Testis (tissue), 3 donors: ENCODE results near the gene SH3BP1. TPM values are rescaled to one million over a fixed set of nuclear protein-coding genes. Genes with fewer than 3 reads are reported as not detected.

Experiments
- DNase-seq: peaks from one replicate; pipeline ENCODE4 v3.0.0-alpha.2; 2019
- H3K27ac ChIP-seq, 2 donors: fragments of 200-600 bp; sonication (generic); one replicate each; pipeline ENCODE4 v1.5.1; 2019
- H3K27me3 ChIP-seq: fragments of 200-600 bp; sonication (generic); one replicate; pipeline ENCODE4 v1.5.1; 2019
- H3K36me3 ChIP-seq: fragments of 200-600 bp; sonication (generic); one replicate; pipeline ENCODE4 v1.5.1; 2017; ENCODE audit warnings: low read depth; ENCODE audit errors: missing control alignments
- H3K4me1 ChIP-seq: fragments of 200-600 bp; sonication (generic); one replicate; pipeline ENCODE4 v1.5.1; 2019
- H3K4me3 ChIP-seq, 2 donors: fragments of 200-600 bp; sonication (generic); one replicate each; pipeline ENCODE4 v1.5.1; 2017 to 2019
- H3K9me3 ChIP-seq: fragments of 200-600 bp; sonication (generic); one replicate; pipeline ENCODE4 v1.5.1; 2017
- POLR2A ChIP-seq: fragments of 450-650 bp; IDR thresholded peaks from one replicate; pipeline ENCODE4 v1.6.1; 2017; ENCODE audit warnings: antibody characterized with exemption, mild to moderate bottlenecking, moderate library complexity
- WGBS, 2 donors: methylation state at CpG; one replicate each; pipeline ENCODE4 v1.1.5; 2018; 5-methylcytosine and 5-hydroxymethylcytosine counted together
- intact Hi-C: fragments of 100-400 bp; cut with DNase I; formaldehyde crosslinking; loops from one replicate; pipeline ENCODE4 v1.15.1; 2023; ENCODE audit warnings: low total_unique reads
- polyA plus RNA-seq: library from polyadenylated mRNA; stranded (reverse); fragments of 350-450 nt; fragmentation: Illumina TruSeq; extraction: RNeasy Lipid Tissue Mini Kit (QIAGEN cat#74804); gene quantifications from one replicate; pipeline ENCODE4 v1.2.3, GENCODE V29; 2014; ENCODE audit warnings: low read depth, low replicate concordance; ENCODE audit not compliant: insufficient read depth
- total RNA-seq, 2 donors: library from RNA; depleted of rRNA; stranded (reverse); fragments of >200 nt; gene quantifications; one replicate each; pipeline ENCODE4 v1.2.3, GENCODE V29; 2016
- TF ChIP-seq, protein P1 (sequence below), 3 experiments: fragments of 450-650 bp in 2 of 3; fragments of 200-600 bp in 1 of 3; sonication (generic) in 1 of 3; IDR thresholded peaks; one replicate each; pipeline ENCODE4 v1.5.1; 2016 to 2019; ENCODE audit warnings: antibody characterized with exemption in 3 of 3, mild to moderate bottlenecking in 2 of 3, moderate library complexity in 1 of 3

The SH3BP1 gene
- total and polyA plus RNA-seq, 3 donors from 2014 or later, result 11.9 to 23.6 (median 15.7) TPM

DNA sequence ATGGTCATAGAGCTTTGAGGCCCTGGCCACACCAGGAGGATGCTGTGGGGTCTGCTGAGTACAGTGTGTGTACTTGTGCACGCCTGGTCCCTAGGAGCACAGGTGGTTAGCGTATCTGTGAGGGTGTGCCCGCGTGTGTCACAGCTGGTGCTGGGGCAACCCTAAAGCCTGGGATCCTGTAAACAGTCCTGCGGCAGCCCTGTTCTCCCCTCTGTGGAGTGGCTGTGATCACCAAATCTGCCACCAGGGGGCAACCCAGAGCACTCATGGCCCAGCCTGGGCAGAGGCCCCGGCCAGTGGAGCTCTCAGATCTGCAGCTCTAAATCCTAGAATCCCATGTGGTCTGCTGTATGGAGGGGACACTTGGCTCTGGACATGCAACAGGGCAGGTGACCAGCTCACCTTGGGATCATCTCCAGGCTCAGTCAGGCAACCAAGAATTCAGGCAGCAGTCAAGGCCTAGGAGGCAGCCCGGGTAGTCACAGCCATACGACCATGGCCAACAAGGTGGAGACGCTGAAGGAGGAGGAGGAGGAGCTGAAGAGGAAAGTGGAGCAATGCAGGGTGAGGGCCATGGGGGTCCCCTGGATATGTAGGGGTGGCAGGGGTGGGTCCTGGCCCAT, 3.9 kb downstream of the SH3BP1 start:
- intact Hi-C loops, result no loop called here
- 41% methylated on average over 9 of the region's 9 CpGs; no CpG with 5 or more reads in 1 of the 2 donors for WGBS, 2 donors
- peak; percentile 91 for DNase-seq
- Histone ChIP-seq H3K36me3 (no peaks in the 10 kb centered on the region), H3K4me1 (peaks cover 26% of the 10 kb centered on the region), H3K9me3 (no peaks in the 10 kb centered on the region), H3K27ac (no peak overlapping the region), H3K27me3 (no peaks in the 10 kb centered on the region), H3K4me3 (no peak overlapping the region)
- TF ChIP-seq, protein P1, sequence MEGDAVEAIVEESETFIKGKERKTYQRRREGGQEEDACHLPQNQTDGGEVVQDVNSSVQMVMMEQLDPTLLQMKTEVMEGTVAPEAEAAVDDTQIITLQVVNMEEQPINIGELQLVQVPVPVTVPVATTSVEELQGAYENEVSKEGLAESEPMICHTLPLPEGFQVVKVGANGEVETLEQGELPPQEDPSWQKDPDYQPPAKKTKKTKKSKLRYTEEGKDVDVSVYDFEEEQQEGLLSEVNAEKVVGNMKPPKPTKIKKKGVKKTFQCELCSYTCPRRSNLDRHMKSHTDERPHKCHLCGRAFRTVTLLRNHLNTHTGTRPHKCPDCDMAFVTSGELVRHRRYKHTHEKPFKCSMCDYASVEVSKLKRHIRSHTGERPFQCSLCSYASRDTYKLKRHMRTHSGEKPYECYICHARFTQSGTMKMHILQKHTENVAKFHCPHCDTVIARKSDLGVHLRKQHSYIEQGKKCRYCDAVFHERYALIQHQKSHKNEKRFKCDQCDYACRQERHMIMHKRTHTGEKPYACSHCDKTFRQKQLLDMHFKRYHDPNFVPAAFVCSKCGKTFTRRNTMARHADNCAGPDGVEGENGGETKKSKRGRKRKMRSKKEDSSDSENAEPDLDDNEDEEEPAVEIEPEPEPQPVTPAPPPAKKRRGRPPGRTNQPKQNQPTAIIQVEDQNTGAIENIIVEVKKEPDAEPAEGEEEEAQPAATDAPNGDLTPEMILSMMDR (IDR thresholded peaks at IDR 0.05), result peak; percentile 86 to 97 (median 87)
- TF ChIP-seq POLR2A, result no peak

DNA sequence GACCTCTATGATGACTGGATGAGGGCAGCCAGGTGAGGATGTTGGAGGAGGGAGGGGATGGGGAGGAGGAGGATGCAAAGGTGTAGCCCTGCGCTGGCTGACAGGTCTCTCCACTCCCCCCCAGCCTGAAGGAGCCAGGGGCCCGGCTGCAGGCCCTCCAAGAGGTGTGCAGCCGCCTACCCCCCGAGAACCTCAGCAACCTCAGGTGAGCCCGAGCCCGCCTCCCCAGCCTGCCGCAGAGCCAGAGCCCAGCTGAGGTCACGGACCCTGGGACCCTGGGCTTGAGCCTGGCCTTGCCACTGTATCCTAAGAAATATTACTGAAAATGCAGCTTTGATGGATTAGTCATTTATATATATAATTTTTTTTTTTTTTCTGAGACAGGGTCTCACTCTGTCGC, 7.8 kb downstream of the SH3BP1 start:
- 92 to 95% methylated on average over 8 to 9 of the region's 9 CpGs for WGBS, 2 donors
- Histone ChIP-seq H3K4me1 (peaks cover 7% of the 10 kb centered on the region), H3K36me3 (no peaks in the 10 kb centered on the region), H3K9me3 (no peaks in the 10 kb centered on the region), H3K27ac (no peak overlapping the region), H3K4me3 (no peak overlapping the region), H3K27me3 (no peaks in the 10 kb centered on the region)
- DNase-seq, result no peak
- intact Hi-C loops, result no loop called here
- TF ChIP-seq, protein P1 (IDR thresholded peaks at IDR 0.05), result no peak
- TF ChIP-seq POLR2A, result no peak

DNA sequence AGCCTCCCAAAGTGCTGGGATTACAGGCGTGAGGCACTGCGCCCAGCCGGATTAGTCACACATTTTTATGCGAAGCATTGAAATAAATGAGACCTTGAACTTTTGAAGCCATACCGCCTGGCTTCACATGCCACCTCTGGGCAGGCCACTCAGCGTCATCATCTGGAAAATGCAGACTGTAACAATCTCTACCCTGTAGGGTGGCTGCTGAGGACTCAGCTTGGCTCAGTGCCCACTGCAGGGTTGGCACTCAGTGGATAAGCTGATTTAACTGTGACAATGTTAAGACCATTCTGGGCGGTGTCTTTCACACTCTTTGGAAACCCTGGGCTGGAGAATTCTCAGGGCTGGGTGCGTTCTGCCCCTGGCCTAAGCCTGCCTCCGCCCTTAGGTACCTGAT, 8.5 kb downstream of the SH3BP1 start:
- intact Hi-C loops, result no loop called here
- Histone ChIP-seq H3K27me3 (no peaks in the 10 kb centered on the region), H3K4me3 (no peak overlapping the region), H3K36me3 (no peaks in the 10 kb centered on the region), H3K4me1 (peaks cover 7% of the 10 kb centered on the region), H3K9me3 (no peaks in the 10 kb centered on the region), H3K27ac (no peak overlapping the region)
- TF ChIP-seq, protein P1 (IDR thresholded peaks at IDR 0.05), result no peak
- TF ChIP-seq POLR2A, result no peak
- 62 to 86% methylated on average over 7 to 9 of the region's 9 CpGs for WGBS, 2 donors
- peak; percentile 93 for DNase-seq

DNA sequence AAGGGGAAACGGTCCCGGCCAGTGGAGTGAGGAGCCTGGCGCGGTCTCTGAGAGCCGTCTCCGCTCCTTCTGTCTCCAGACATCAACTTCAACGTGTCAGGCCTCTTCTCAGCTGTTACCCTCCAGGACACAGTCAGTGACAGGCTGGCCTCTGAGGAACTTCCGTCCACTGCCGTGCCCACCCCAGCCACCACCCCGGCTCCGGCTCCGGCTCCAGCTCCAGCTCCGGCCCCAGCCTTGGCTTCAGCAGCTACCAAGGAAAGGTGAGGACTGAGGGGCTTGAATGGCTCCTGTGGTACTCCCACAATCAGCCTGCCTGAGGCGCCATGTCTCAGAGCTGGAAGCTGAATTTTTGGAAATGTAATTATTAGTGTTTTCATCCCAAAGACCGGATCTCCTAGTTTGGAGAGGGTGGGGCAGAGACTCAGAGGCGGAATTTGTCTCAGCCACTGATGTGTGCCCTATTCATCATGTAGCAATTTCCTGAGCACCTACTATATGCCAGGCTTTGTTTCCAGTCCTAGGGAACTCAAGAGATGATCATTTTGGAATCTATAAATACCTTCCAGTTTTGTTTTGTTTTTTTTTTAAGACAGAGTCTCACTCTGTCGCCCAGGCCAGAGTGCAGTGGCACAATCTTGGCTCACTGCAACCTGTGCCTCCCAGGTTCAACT, 11.1 kb downstream of the SH3BP1 start:
- TF ChIP-seq, protein P1 (IDR thresholded peaks at IDR 0.05), result no peak
- no peak for TF ChIP-seq POLR2A
- no peaks in the 10 kb centered on the region for H3K9me3 ChIP-seq
- H3K27me3 ChIP-seq, result no peaks in the 10 kb centered on the region
- H3K27ac ChIP-seq, result no peak overlapping the region
- no peak overlapping the region for H3K4me3 ChIP-seq
- 93 to 96% methylated on average over 17 of the region's 17 CpGs for WGBS, 2 donors
- no peaks in the 10 kb centered on the region for H3K36me3 ChIP-seq
- intact Hi-C loops, result no loop called here
- no peak for DNase-seq
- H3K4me1 ChIP-seq, result no peaks in the 10 kb centered on the region
